ENCODE measurements around the gene RUNX3. TPM values are rescaled to one million over a fixed set of nuclear protein-coding genes. Genes with fewer than 3 reads are reported as not detected.
"Not testable (repeated sequence)": the region's sequence is repeated elsewhere in the genome, so short reads cannot be mapped to it uniquely, and the experiment has no call there.

The RUNX3 gene
- 0.41 TPM in 1 of 2 replicates, not detected in the other for total RNA-seq (ENCODE audit: low replicate concordance)
- long read RNA-seq: 0 reads

DNA sequence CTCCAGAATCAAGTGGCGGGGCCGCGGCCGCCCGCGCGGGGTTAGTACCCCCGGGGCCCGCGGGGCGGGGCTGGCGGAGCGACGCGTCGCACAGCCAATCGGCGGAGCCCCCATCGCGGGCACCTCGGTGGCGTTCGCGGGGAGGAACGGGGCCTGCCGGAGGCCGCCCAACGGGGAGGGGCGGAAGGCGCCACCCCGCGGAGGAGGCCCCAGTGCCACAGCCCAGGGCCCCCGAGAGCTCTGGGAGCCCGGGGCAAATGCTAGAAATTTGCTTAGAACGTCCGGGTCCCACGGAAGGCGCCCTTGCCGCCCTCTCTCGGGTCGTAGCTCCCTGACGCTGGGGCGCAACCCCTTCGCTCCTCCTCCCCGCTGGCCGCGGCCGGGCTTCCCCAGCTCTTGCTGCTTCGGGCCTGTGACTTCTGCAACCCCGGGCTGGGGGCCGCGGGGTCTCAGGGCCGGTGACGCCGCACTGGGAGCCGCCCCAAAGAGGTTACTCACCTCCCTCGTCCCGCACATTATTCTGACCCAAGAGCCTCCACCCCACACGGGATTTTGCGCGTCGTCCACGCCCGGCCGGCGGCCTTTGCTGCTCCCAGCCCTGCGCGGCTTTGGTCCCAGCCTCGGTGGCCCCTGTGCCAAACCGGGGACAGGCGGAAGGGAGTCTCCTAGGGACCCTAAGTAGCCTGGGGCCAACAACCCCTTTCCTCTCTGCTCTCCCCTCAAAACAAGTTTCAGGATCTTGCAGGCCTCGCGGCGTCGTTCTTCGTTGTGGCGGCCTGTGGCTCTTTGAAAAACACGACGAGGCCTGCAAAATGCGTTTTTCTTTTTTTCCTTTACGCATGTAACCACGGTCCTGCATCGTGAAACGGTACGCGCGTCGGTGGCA, at the start of gene RUNX3:
Gene RUNX3, minus strand, starts transcription at position 17 of the 886 bp plus-strand sequence. CDS start 408 bp downstream, outside the sequence.
- no peak for DNase-seq (ENCODE audit: extremely low spot score, unreplicated experiment)

DNA sequence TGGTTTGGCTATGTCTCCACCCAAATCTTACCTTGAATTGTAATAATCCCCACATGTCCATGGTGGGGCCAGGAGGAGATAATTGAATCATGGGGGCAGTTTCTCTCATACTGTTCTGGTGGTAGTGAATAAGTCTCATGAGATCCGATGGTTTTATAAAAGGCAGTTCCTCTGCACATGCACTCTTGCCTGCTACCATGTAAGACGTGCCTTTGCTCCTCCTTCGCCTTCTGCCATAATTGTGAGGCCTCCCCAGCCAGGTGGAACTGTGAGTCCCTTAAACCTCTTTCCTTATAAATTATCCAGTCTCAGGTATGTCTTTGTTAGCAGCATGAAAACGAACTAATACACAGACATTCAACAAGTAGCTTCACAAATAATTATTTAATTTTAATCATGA, 49.2 kb upstream of the RUNX3 start:
- H3K36me3 Mint-ChIP-seq; H3K4me3 Mint-ChIP-seq; H3K4me1 Mint-ChIP-seq (ENCODE audit: unreplicated experiment); H3K27ac Mint-ChIP-seq; DNase-seq (ENCODE audit: extremely low spot score, unreplicated experiment): not testable (repeated sequence)
- peaks cover 19% of the 10 kb centered on the region for H3K27me3 Mint-ChIP-seq
- H3K9me3 Mint-ChIP-seq: peaks cover 17% of the 10 kb centered on the region

More for the DNA sequence above, at the start of gene RUNX3:
- peaks cover 83% of the 10 kb centered on the region for H3K27me3 Mint-ChIP-seq
- TF ChIP-seq, protein P1, sequence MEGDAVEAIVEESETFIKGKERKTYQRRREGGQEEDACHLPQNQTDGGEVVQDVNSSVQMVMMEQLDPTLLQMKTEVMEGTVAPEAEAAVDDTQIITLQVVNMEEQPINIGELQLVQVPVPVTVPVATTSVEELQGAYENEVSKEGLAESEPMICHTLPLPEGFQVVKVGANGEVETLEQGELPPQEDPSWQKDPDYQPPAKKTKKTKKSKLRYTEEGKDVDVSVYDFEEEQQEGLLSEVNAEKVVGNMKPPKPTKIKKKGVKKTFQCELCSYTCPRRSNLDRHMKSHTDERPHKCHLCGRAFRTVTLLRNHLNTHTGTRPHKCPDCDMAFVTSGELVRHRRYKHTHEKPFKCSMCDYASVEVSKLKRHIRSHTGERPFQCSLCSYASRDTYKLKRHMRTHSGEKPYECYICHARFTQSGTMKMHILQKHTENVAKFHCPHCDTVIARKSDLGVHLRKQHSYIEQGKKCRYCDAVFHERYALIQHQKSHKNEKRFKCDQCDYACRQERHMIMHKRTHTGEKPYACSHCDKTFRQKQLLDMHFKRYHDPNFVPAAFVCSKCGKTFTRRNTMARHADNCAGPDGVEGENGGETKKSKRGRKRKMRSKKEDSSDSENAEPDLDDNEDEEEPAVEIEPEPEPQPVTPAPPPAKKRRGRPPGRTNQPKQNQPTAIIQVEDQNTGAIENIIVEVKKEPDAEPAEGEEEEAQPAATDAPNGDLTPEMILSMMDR (conservative IDR thresholded peaks at IDR 0.05): no peak
- H3K4me1 Mint-ChIP-seq (ENCODE audit: unreplicated experiment): peaks cover 18% of the 10 kb centered on the region
- H3K9me3 Mint-ChIP-seq: no peaks in the 10 kb centered on the region
- H3K36me3 Mint-ChIP-seq: no peaks in the 10 kb centered on the region
- no peak within 1 kb of the TSS for H3K27ac Mint-ChIP-seq
- peak within 1 kb of the TSS; percentile 71 for H3K4me3 Mint-ChIP-seq

DNA sequence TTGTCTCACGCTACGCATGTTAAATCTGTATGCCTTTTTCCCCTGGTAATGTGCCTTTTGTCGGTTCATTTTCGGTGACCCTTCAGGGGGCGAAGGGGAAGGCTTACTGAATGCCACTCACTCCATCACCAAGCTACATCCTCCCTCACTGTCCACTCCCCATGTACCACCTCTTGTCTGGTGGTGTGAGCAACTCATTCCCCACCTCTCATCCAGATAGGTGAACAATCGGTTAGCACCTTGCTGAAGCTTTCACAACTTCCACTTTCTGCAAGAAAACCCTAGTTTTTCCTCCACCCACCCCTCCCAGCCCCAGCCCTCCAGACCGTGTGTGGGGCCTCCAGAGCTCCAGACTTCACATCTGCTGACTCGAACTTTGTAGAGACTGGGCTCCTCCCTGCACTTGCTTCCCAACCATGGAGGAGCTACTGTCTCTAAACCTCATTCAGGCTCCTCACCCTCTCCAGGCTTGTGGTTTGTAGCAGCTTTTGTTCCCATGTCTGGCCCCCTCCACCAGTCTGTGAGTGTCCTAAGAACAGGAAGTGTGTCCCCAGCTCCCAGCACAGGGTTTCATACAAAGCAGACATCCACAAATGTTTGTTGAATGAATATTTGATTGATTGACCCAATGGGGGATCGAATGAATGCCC, 48.4 kb upstream of the RUNX3 start:
- Mint-ChIP-seq H3K36me3 (no peaks in the 10 kb centered on the region), H3K27ac (no peak overlapping the region), H3K27me3 (peaks cover 19% of the 10 kb centered on the region), H3K9me3 (peaks cover 20% of the 10 kb centered on the region), H3K4me3 (no peak overlapping the region), H3K4me1 (ENCODE audit: unreplicated experiment) (no peaks in the 10 kb centered on the region)
- TF ChIP-seq, protein P1 (conservative IDR thresholded peaks at IDR 0.05): no peak
- DNase-seq (ENCODE audit: extremely low spot score, unreplicated experiment): no peak

DNA sequence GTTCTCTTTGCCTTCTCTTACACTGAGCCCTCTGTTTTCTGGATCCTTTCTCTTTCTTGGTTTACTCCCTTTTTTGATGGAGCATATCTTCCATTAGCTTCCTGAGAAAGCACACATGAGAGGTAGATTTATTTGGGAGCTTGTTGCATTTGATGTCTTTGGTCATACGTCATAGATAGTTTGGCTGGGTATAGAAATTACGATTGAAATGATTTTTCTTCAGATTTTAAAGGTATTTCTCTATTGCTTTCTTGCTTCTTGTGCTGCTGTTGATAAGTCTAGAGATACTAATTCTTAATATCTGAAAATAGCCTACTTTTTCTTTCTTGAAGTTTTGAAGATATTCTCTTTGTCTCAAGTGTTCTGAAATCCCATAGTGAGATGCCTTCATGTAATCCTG, 45.3 kb upstream of the RUNX3 start:
- peaks cover 17% of the 10 kb centered on the region for H3K4me1 Mint-ChIP-seq (ENCODE audit: unreplicated experiment)
- H3K36me3 Mint-ChIP-seq: no peaks in the 10 kb centered on the region
- H3K27ac Mint-ChIP-seq: no peak overlapping the region
- DNase-seq (ENCODE audit: extremely low spot score, unreplicated experiment): no peak
- TF ChIP-seq, protein P1 (conservative IDR thresholded peaks at IDR 0.05): no peak
- H3K9me3 Mint-ChIP-seq: peaks cover 20% of the 10 kb centered on the region
- peaks cover 19% of the 10 kb centered on the region for H3K27me3 Mint-ChIP-seq
- H3K4me3 Mint-ChIP-seq: no peak overlapping the region

DNA sequence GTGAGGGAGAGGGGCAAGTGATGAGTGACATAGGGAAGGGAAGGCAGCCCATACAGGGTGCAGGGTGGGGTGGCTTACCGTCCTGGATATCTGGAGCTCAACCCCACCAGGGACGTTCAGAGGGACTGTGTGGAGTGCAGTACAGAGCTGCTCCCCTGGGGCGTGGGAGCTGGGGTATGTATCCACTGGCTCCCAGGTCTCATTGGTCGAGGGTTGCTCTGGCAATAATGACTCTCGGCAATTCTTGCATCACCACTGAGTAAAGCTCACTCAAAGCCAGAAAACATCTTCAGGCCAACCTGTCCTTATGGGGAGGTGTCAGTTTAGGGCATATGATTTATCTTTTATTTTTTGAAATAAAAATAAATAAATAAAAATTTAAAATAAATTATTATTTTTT, 43.2 kb upstream of the RUNX3 start:
- TF ChIP-seq, protein P1 (conservative IDR thresholded peaks at IDR 0.05): no peak
- peaks cover 17% of the 10 kb centered on the region for H3K27me3 Mint-ChIP-seq
- DNase-seq (ENCODE audit: extremely low spot score, unreplicated experiment): no peak
- H3K9me3 Mint-ChIP-seq: peaks cover 20% of the 10 kb centered on the region
- H3K4me1 Mint-ChIP-seq (ENCODE audit: unreplicated experiment): peaks cover 21% of the 10 kb centered on the region
- H3K27ac Mint-ChIP-seq: no peak overlapping the region
- no peak overlapping the region for H3K4me3 Mint-ChIP-seq
- no peaks in the 10 kb centered on the region for H3K36me3 Mint-ChIP-seq

DNA sequence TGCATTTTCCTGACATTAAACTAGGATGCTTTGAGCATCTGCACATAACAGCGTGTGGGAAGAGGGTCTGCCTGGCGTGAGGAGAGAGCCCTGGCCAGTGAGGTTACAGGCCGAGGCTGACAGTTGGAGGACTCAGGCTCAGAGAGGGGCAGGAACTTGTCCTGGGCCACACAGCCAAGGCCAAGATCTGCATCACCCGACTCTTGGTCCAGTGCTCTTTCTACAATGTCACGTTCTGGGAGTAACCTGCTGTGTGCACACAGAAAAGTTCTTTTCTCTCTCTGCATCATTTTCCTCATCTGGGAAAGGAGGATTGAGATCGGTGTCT, 42.8 kb upstream of the RUNX3 start:
- Mint-ChIP-seq H3K4me3 (no peak overlapping the region), H3K27ac (no peak overlapping the region), H3K4me1 (ENCODE audit: unreplicated experiment) (peaks cover 21% of the 10 kb centered on the region), H3K36me3 (no peaks in the 10 kb centered on the region), H3K9me3 (peaks cover 20% of the 10 kb centered on the region), H3K27me3 (peaks cover 14% of the 10 kb centered on the region)
- TF ChIP-seq, protein P1 (conservative IDR thresholded peaks at IDR 0.05): no peak
- DNase-seq (ENCODE audit: extremely low spot score, unreplicated experiment): no peak
